Panc1 (cell line): ENCODE measurements around the gene CALML4. TPM values are rescaled to one million over a fixed set of nuclear protein-coding genes. Genes with fewer than 3 reads are reported as not detected.

ENCODE experiments used
- ATAC-seq: fragments of 200-7000 bp; cut with Tn5 transposase; 2 replicates; pipeline ENCODE4 v1.9.1; 2020; ENCODE audit warnings: mild to moderate bottlenecking, moderate library complexity
- BruUV-seq: library from RNA; stranded (reverse); fragments of 400-500 nt; replicated peaks from 2 replicates; lab custom pipeline; 2021; lab: Mats Ljungman, UMichigan
- CTCF ChIA-PET: fragments of 300-600 bp; sonication (Branson Sonifier 250); formaldehyde crosslinking; loops from one replicate; lab custom pipeline; 2022; ENCODE audit warnings: antibody characterized with exemption; lab: Charles Lee
- POLR2A ChIA-PET: fragments of 300-600 bp; sonication (Branson Sonifier 250); formaldehyde crosslinking; loops from one replicate; lab custom pipeline; 2022; ENCODE audit warnings: antibody characterized with exemption; lab: Charles Lee
- DNase-seq: peaks from one replicate; pipeline ENCODE4 v3.0.0-alpha.2; 2010; ENCODE audit warnings: low read depth, low spot score
- H3K27ac ChIP-seq: 2 replicates; pipeline ENCODE4 v1.5.1; 2011; ENCODE audit warnings: mild to moderate bottlenecking, low read length, inconsistent platforms
- H3K27me3 ChIP-seq: fragments of 200-500 bp; sonication (Bioruptor generic); 2 replicates; pipeline ENCODE4 v1.6.0; 2014; ENCODE audit warnings: low read length, inconsistent platforms; ENCODE audit not compliant: control insufficient read depth, insufficient read depth
- H3K36me3 ChIP-seq: fragments of 200-500 bp; sonication (Bioruptor generic); 2 replicates; pipeline ENCODE4 v1.5.1; 2014; ENCODE audit warnings: inconsistent platforms, mild to moderate bottlenecking, low read length, moderate library complexity; ENCODE audit not compliant: control insufficient read depth, insufficient read depth
- H3K4me1 ChIP-seq: 2 replicates; pipeline ENCODE4 v1.5.1; 2011; ENCODE audit warnings: inconsistent platforms, mild to moderate bottlenecking, low read length, moderate library complexity; ENCODE audit not compliant: control insufficient read depth, insufficient read depth
- H3K4me3 ChIP-seq, 2 experiments: 2 replicates each; pipeline ENCODE4 v1.5.1; 2011 to 2012; ENCODE audit warnings: low read depth in 2 of 2, low read length in 2 of 2, mild to moderate bottlenecking in 2 of 2, inconsistent platforms in 1 of 2, moderate library complexity in 1 of 2
- H3K9me3 ChIP-seq: fragments of 200-500 bp; sonication (Bioruptor generic); 2 replicates; pipeline ENCODE4 v1.5.1; 2014; ENCODE audit warnings: low read depth, mild to moderate bottlenecking, inconsistent platforms, low read length, moderate library complexity; ENCODE audit not compliant: control insufficient read depth, insufficient read depth
- CTCF ChIP-seq: fragments of 450-650 bp; IDR thresholded peaks from 2 replicates; pipeline ENCODE4 v1.5.1; 2017; ENCODE audit warnings: mild to moderate bottlenecking
- POLR2AphosphoS5 ChIP-seq: IDR thresholded peaks from 2 replicates; pipeline ENCODE4 v1.6.1; 2012; ENCODE audit warnings: mild to moderate bottlenecking, low read depth, low read length, moderate library complexity
- REST ChIP-seq, 2 experiments: IDR thresholded peaks; 2 replicates each; pipeline ENCODE4 v1.6.1; 2011 to 2012; ENCODE audit warnings: low read depth in 2 of 2, control low read depth in 1 of 2, low read length in 1 of 2, mild to moderate bottlenecking in 1 of 2, moderate library complexity in 1 of 2; ENCODE audit not compliant: insufficient read depth in 1 of 2
- SIN3A ChIP-seq: IDR thresholded peaks from 2 replicates; pipeline ENCODE4 v1.6.1; 2012; ENCODE audit warnings: low read depth, mild to moderate bottlenecking, low read length, moderate library complexity, borderline replicate concordance; ENCODE audit not compliant: insufficient read depth
- TCF7L2 ChIP-seq: IDR thresholded peaks from 2 replicates; pipeline ENCODE4 v1.6.1; 2011; ENCODE audit warnings: mild to moderate bottlenecking, low read depth, low read length, inconsistent platforms
- in situ Hi-C: cut with HindIII; loops from 2 replicates; pipeline ENCODE4 v1.10.0; 2016; ENCODE audit warnings: low sequenced_read_pairs, low pct_unique_long_range_greater_than_20kb
- intact Hi-C: fragments of 100-400 bp; cut with micrococcal nuclease; formaldehyde crosslinking; loops from one replicate; pipeline ENCODE4 v1.10.0; 2022; ENCODE audit not compliant: unreplicated experiment
- total RNA-seq: library from RNA; stranded (reverse); gene quantifications from one replicate; pipeline ENCODE4 v1.2.1, GENCODE V29; 2021; ENCODE audit not compliant: unreplicated experiment

Gene CALML4
- total RNA-seq, 1 experiment from 2014 or later = 5.4 TPM

- ChIA-PET POLR2A (interaction anchor here (0.5 kb wide), 1 partner anchor 1038 kb away, joined by 3 read pairs; no protein-coding TSS in a partner anchor), CTCF (no interaction called here)
Measured at GRCh38 chr15:68218331-68218730, 13.2 kb upstream of the CALML4 start.

GRCh38 chr15:68217341-68217740 is 12.2 kb upstream of the CALML4 start:
- Histone ChIP-seq H3K4me1 (no peaks in the 10 kb centered on the region), H3K9me3 (no peaks in the 10 kb centered on the region), H3K27ac (no peak overlapping the region), H3K4me3 (no peak overlapping the region), H3K36me3 (no peaks in the 10 kb centered on the region), H3K27me3 (no peaks in the 10 kb centered on the region)
- in situ Hi-C loops = no loop called here
- CTCF ChIA-PET = no interaction called here
- POLR2A ChIA-PET = no interaction called here
- TF ChIP-seq POLR2AphosphoS5 = no peak
- ATAC-seq (no peak), DNase-seq (no peak)
- intact Hi-C loops = no loop called here
- no TSS peak for BruUV-seq

More at GRCh38 chr15:68218331-68218730, 13.2 kb upstream of the CALML4 start:
- Histone ChIP-seq H3K9me3 (no peaks in the 10 kb centered on the region), H3K4me1 (no peaks in the 10 kb centered on the region), H3K4me3 (no peak overlapping the region), H3K36me3 (no peaks in the 10 kb centered on the region), H3K27me3 (no peaks in the 10 kb centered on the region), H3K27ac (no peak overlapping the region)
- DNase-seq (no peak), ATAC-seq (no peak)
- in situ Hi-C loops = no loop called here
- TF ChIP-seq TCF7L2 (no peak), SIN3A (no peak), POLR2AphosphoS5 (no peak), REST (IDR thresholded peaks at IDR 0.05; ENCODE audit: insufficient read depth in 1 of 2, low read depth in 2 of 2, low read length in 1 of 2) (no peak), CTCF (no peak)
- intact Hi-C loops = no loop called here
- no TSS peak for BruUV-seq

- intact Hi-C loops (no loop called here), in situ Hi-C loops (no loop called here)
- DNase-seq (no peak), ATAC-seq (no peak)
- POLR2A ChIA-PET = no interaction called here
- no TSS peak for BruUV-seq
- H3K27ac ChIP-seq = no peak overlapping the region
- no peaks in the 10 kb centered on the region for H3K9me3 ChIP-seq
- H3K36me3 ChIP-seq = no peaks in the 10 kb centered on the region
- no peak for TF ChIP-seq SIN3A
- peaks cover 2% of the 10 kb centered on the region for H3K4me1 ChIP-seq
- CTCF ChIA-PET = no interaction called here
- no peak overlapping the region for H3K4me3 ChIP-seq
- no peaks in the 10 kb centered on the region for H3K27me3 ChIP-seq
Measured at GRCh38 chr15:68214838-68215254, 9.7 kb upstream of the CALML4 start.
